ENCODE data around the gene RNF152.

DNA sequence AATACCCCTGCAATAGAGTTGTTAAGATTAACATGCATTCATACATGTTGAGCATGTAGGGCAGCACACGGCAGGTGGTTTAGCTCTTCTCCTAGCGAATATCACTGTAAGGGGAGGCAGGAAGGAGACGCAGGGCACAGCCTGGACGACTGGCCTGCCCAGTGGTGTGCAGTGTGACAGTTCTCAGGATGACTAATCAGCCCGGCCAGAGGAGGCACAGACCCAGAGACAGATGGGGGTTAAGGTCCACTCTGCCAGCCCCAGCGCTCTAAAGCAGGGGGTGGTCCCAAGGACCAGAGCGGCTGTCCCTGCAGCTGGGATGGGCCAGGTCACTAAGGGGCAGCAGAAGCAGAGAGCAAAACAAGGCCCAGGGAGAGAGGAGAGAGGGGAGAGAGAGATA is 63.7 kb downstream of the RNF152 start:
- TF ChIP-seq POLR2A (IDR thresholded peaks at IDR 0.05), result no peak
- TF ChIP-seq, protein P1, sequence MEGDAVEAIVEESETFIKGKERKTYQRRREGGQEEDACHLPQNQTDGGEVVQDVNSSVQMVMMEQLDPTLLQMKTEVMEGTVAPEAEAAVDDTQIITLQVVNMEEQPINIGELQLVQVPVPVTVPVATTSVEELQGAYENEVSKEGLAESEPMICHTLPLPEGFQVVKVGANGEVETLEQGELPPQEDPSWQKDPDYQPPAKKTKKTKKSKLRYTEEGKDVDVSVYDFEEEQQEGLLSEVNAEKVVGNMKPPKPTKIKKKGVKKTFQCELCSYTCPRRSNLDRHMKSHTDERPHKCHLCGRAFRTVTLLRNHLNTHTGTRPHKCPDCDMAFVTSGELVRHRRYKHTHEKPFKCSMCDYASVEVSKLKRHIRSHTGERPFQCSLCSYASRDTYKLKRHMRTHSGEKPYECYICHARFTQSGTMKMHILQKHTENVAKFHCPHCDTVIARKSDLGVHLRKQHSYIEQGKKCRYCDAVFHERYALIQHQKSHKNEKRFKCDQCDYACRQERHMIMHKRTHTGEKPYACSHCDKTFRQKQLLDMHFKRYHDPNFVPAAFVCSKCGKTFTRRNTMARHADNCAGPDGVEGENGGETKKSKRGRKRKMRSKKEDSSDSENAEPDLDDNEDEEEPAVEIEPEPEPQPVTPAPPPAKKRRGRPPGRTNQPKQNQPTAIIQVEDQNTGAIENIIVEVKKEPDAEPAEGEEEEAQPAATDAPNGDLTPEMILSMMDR (IDR thresholded peaks at IDR 0.05), result no peak
